GM19455 (cell line): ENCODE data around the gene LSS.

ENCODE experiments used
- ATAC-seq: cut with Tn5 transposase; IDR thresholded peaks from one replicate; pipeline ENCODE4 v1.9.1; 2021; ENCODE audit not compliant: unreplicated experiment

LSS gene

GRCh38 chr21:46228345-46229051 lies at the start of gene LSS:
Gene LSS, minus strand, starts transcription at chr21:46228774. Its CDS starts 29 bp downstream, at chr21:46228745.
- ATAC-seq: peak; percentile 77

GRCh38 chr21:46274797-46275390 lies 46.3 kb upstream of the LSS start:
- ATAC-seq: no peak

GRCh38 chr21:46273341-46273740 lies 44.8 kb upstream of the LSS start:
- no peak for ATAC-seq

- no peak for ATAC-seq
Measured at GRCh38 chr21:46269466-46269865, 40.9 kb upstream of the LSS start.

- ATAC-seq: no peak
Measured at GRCh38 chr21:46268371-46268770, 39.8 kb upstream of the LSS start.

GRCh38 chr21:46266946-46267345 lies 38.4 kb upstream of the LSS start:
- no peak for ATAC-seq

- no peak for ATAC-seq
Measured at GRCh38 chr21:46265736-46266525, 37.4 kb upstream of the LSS start.

GRCh38 chr21:46264690-46265144 lies 36.1 kb upstream of the LSS start:
- ATAC-seq: no peak

GRCh38 chr21:46264046-46264689 lies 35.6 kb upstream of the LSS start:
- ATAC-seq: no peak

- ATAC-seq: no peak
Measured at GRCh38 chr21:46256501-46256994, 28.0 kb upstream of the LSS start.

GRCh38 chr21:46255758-46256337 lies 27.3 kb upstream of the LSS start:
- no peak for ATAC-seq

GRCh38 chr21:46255166-46255565 lies 26.6 kb upstream of the LSS start:
- ATAC-seq: no peak

- ATAC-seq: no peak
Measured at GRCh38 chr21:46254208-46254975, 25.8 kb upstream of the LSS start.

GRCh38 chr21:46253610-46254124 lies 25.1 kb upstream of the LSS start:
- no peak for ATAC-seq

GRCh38 chr21:46252840-46253239 lies 24.3 kb upstream of the LSS start:
- ATAC-seq: no peak

- ATAC-seq: no peak
Measured at GRCh38 chr21:46250146-46250725, 21.7 kb upstream of the LSS start.

- ATAC-seq: no peak
Measured at GRCh38 chr21:46248827-46249226, 20.3 kb upstream of the LSS start.

- ATAC-seq: no peak
Measured at GRCh38 chr21:46248422-46248782, 19.8 kb upstream of the LSS start.

GRCh38 chr21:46247699-46248421 lies 19.3 kb upstream of the LSS start:
- no peak for ATAC-seq
